Vagina (tissue), 2 donors: ENCODE measurements around the gene DET1.

Source experiments
- CTCF ChIP-seq, 3 experiments: fragments of 450-650 bp in 2 of 3; fragments of 200-600 bp in 1 of 3; sonication (generic) in 1 of 3; IDR thresholded peaks; one replicate each; pipeline ENCODE4 v1.5.1; 2017 to 2019; ENCODE audit warnings: antibody characterized with exemption in 3 of 3, mild to moderate bottlenecking in 2 of 3, moderate library complexity in 2 of 3
- POLR2A ChIP-seq, 2 donors: fragments of 450-650 bp; IDR thresholded peaks; one replicate each; pipeline ENCODE4 v1.6.1; 2017; ENCODE audit warnings: antibody characterized with exemption in 2 of 2, mild to moderate bottlenecking in 2 of 2, moderate library complexity in 2 of 2
- POLR2AphosphoS5 ChIP-seq, 2 donors: sonication (generic); formaldehyde crosslinking; IDR thresholded peaks; one replicate each; pipeline ENCODE4 v1.9.0; 2017; ENCODE audit warnings: antibody characterized with exemption in 2 of 2, mild to moderate bottlenecking in 2 of 2, low read depth in 1 of 2; ENCODE audit not compliant: insufficient read depth in 1 of 2

DNA sequence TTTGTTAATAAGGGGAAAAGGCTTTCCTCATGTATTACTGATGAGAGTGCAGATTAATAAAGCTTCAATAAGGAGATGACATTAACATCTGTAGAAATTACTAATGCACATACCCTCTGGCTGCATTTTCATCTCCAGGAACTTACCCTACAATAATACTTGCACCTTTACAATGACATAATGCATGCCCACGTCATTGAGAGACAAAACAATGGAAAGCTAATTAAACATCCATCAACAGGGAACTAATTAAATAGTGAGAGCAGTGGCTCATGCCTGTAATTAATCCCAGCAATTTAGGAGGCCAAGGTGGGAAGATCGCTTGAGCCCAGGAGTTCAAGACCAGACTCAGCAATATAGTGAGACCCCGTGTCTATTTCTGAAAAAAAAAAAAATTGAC is 32.8 kb upstream of the DET1 start:
- TF ChIP-seq POLR2A (IDR thresholded peaks at IDR 0.05) (no peak), CTCF (IDR thresholded peaks at IDR 0.05) (no peak), POLR2AphosphoS5 (IDR thresholded peaks at IDR 0.05; ENCODE audit: insufficient read depth in 1 of 2, low read depth in 1 of 2) (no peak)
